Astrocyte of the cerebellum (primary cell): ENCODE measurements around the gene PPM1B.

Source experiments
- DNase-seq: peaks from one replicate; pipeline ENCODE4 v3.0.0-alpha.2; 2011; ENCODE audit warnings: low read depth
- H3K4me3 ChIP-seq: 2 replicates; pipeline ENCODE4 v1.5.1; 2011; ENCODE audit warnings: mild to moderate bottlenecking, low read depth, low read length, moderate library complexity
- CTCF ChIP-seq: IDR thresholded peaks from 2 replicates; pipeline ENCODE4 v1.5.1; 2012; ENCODE audit warnings: low read length, low read depth, moderate library complexity, mild to moderate bottlenecking; ENCODE audit errors: missing control alignments
- in situ Hi-C: cut with HindIII; loops from 2 replicates; pipeline ENCODE4 v1.10.0; 2017; ENCODE audit warnings: low sequenced_read_pairs

Gene PPM1B

DNA sequence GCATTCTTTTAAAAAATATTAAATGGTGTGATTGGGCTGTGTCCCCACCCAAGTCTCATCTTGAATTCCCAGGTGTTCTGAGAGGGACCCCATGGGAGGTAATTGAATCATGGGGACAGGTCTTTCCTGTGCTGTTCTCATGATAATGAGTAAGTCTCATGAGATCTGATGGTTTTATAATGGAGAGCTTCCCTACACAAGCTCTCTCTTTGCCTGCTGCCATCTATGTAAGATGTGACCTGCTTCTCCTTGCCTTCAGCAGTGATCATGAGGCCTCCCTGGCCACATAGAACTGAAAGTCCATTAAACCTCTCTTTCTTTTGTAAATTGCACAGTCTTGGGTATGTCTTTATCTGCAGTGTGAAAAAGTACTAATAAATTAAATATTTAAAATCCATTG lies 10.3 kb downstream of the PPM1B start:
- TF ChIP-seq CTCF = no peak
- DNase-seq = no peak
- no peak overlapping the region for H3K4me3 ChIP-seq
- in situ Hi-C loops = no loop called here

GRCh38 chr2:44181648-44182047 lies 13.0 kb downstream of the PPM1B start:
- TF ChIP-seq CTCF = no peak
- H3K4me3 ChIP-seq = no peak overlapping the region
- DNase-seq = no peak
- in situ Hi-C loops = no loop called here

DNA sequence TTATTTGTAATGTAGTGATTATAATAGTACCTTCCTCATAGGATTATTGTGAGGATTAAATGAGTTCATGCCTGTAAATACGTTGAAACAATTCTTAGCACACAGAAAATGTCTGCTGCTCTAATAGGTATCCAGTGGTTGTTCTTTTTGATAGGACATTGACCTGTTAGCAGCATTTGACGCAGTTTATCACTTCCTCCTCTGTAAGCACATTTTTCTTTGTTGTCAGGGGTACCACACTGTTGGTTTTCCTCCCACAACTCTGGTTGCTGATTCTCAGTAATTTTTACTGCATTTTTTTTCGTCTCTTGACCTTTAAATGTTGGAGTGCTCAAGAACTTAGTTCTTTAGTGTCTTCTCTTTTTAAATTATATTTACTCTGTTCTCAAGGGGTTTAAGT lies 15.4 kb downstream of the PPM1B start:
- H3K4me3 ChIP-seq = no peak overlapping the region
- DNase-seq = no peak
- in situ Hi-C loops = no loop called here
- no peak for TF ChIP-seq CTCF

DNA sequence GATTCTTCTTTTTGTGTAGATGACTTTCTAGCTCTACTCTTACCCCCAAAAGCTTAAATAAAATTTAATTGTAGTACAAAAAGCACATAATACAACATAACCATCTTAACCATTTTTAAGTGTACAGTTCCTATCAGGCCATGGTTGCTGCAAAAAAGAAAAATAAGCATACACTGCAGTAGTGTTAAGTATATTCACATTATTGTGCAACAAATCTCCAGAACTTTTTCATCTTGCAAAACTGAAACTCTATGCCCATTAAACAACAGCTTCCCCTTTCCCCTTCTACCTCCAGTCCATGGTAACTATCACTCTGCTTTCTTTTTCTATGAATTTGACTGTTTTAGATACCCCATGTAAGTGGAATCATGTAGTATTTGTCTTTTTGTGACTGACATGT lies 18.1 kb downstream of the PPM1B start:
- no peak overlapping the region for H3K4me3 ChIP-seq
- no peak for TF ChIP-seq CTCF
- no peak for DNase-seq
- in situ Hi-C loops = no loop called here

- no peak for DNase-seq
- no peak for TF ChIP-seq CTCF
- H3K4me3 ChIP-seq = no peak overlapping the region
- in situ Hi-C loops = no loop called here
Observed at GRCh38 chr2:44187251-44187650, 18.6 kb downstream of the PPM1B start.

- in situ Hi-C loops = no loop called here
- DNase-seq = no peak
- no peak for TF ChIP-seq CTCF
Observed at GRCh38 chr2:44188696-44189095, 20.0 kb downstream of the PPM1B start.

DNA sequence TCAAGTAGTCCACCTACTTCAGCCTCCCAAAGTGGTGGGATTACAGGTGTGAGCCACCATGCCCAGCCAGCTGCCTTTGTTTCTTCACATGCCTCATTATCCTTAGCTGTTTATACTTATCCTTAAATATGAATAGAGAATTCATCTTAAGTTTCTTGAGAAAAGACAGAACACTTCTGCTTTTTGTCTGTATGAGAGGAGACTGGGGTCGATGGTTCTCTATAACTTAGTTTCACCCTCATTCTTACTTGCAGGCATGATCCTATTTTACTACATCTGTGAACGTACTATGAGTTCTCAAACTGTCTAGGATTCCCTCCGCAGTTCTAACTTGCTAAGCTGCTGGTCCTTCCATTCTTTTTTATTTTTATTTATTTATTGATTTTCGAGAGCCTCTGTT lies 20.4 kb downstream of the PPM1B start:
- TF ChIP-seq CTCF = no peak
- H3K4me3 ChIP-seq = no peak overlapping the region
- no peak for DNase-seq
- in situ Hi-C loops = no loop called here

More at GRCh38 chr2:44188696-44189095, 20.0 kb downstream of the PPM1B start:
- no peak overlapping the region for H3K4me3 ChIP-seq
